Endothelial cell of umbilical vein (primary cell): Measurements from ENCODE around the gene SNAPC4. TPM values are rescaled to one million over a fixed set of nuclear protein-coding genes. Genes with fewer than 3 reads are reported as not detected.

Experiments used
- BruUV-seq: library from RNA; stranded (reverse); fragments of 400-500 nt; replicated peaks from 2 replicates; lab custom pipeline; 2021; lab: Mats Ljungman, UMichigan
- CTCF ChIA-PET: fragments of 300-600, 350-600 bp; sonication (Branson Sonifier 250); formaldehyde crosslinking; loops from one replicate; lab custom pipeline; 2021; ENCODE audit warnings: antibody characterized with exemption, inconsistent platforms; lab: Charles Lee
- POLR2A ChIA-PET: fragments of 300-600, 350-600 bp; sonication (Branson Sonifier 250); formaldehyde crosslinking; loops from one replicate; lab custom pipeline; 2021; ENCODE audit warnings: antibody characterized with exemption, inconsistent platforms; lab: Charles Lee
- DNase-seq: peaks from one replicate; pipeline ENCODE4 v3.0.0-alpha.2; 2011; ENCODE audit warnings: low read depth, low spot score
- FAIRE-seq: peaks from 2 replicates; lab custom pipeline; 2011; peaks lifted over from hg19 to GRCh38; lab: Jason Lieb, UNC
- H2AFZ ChIP-seq: 2 replicates; pipeline ENCODE4 v1.6.0; 2012; ENCODE audit warnings: low read depth, low read length, control low read depth, inconsistent platforms
- H3K27ac ChIP-seq: 2 replicates; pipeline ENCODE4 v1.5.1; 2011; ENCODE audit warnings: low read depth, mild to moderate bottlenecking, control low read depth, low read length, moderate library complexity; ENCODE audit not compliant: insufficient read depth
- H3K27me3 ChIP-seq, 2 experiments: 2 replicates each; pipeline versions ENCODE4 v1.6.0 to v1.6.1; 2011; ENCODE audit warnings: low read length in 2 of 2, mixed read lengths in 1 of 2; ENCODE audit not compliant: control insufficient read depth in 2 of 2, insufficient read depth in 2 of 2
- H3K36me3 ChIP-seq, 2 experiments: 2 replicates in 1 of 2; 3 replicates in 1 of 2; pipeline ENCODE4 v1.5.1; 2011; ENCODE audit warnings: low read length in 2 of 2, mild to moderate bottlenecking in 1 of 2, moderate library complexity in 1 of 2; ENCODE audit not compliant: control insufficient read depth in 2 of 2, insufficient read depth in 2 of 2; ENCODE audit errors: extremely low read depth in 1 of 2
- H3K4me1 ChIP-seq: 3 replicates; pipeline ENCODE4 v1.5.1; 2011; ENCODE audit warnings: mild to moderate bottlenecking, low read length; ENCODE audit not compliant: control insufficient read depth, insufficient read depth; ENCODE audit errors: extremely low read depth
- H3K4me2 ChIP-seq: 2 replicates; pipeline ENCODE4 v1.6.1; 2011; ENCODE audit warnings: low read length, control low read depth, mixed read lengths; ENCODE audit not compliant: insufficient read depth
- H3K4me3 ChIP-seq, 3 experiments: fragments of 200-600 bp in 1 of 3; sonication (generic), shearing (Covaris generic) in 1 of 3; replicated peaks in 1 of 3; 2 replicates each; pipeline ENCODE4 v1.5.1; 2011 to 2016; ENCODE audit warnings: control low read depth in 3 of 3, low read length in 3 of 3, mild to moderate bottlenecking in 2 of 3, inconsistent platforms in 1 of 3, low read depth in 1 of 3, moderate library complexity in 1 of 3; ENCODE audit not compliant: insufficient read depth in 1 of 3
- H3K79me2 ChIP-seq: 2 replicates; pipeline ENCODE4 v1.6.0; 2012; ENCODE audit warnings: low read length, inconsistent platforms; ENCODE audit not compliant: control insufficient read depth, insufficient read depth
- H3K9ac ChIP-seq: replicated peaks from 2 replicates; pipeline ENCODE3; 2011; ENCODE audit warnings: low read length, control low read depth; ENCODE audit not compliant: insufficient read depth; ENCODE audit errors: extremely low read depth
- H3K9me1 ChIP-seq: replicated peaks from 3 replicates; pipeline ENCODE4 v1.6.0; 2011; ENCODE audit warnings: mild to moderate bottlenecking, low read length; ENCODE audit not compliant: control insufficient read depth, insufficient read depth; ENCODE audit errors: extremely low read depth
- H3K9me3 ChIP-seq: replicated peaks from 2 replicates; pipeline ENCODE4 v1.5.1; 2012; ENCODE audit warnings: low read length, inconsistent platforms; ENCODE audit not compliant: control insufficient read depth, insufficient read depth
- H4K20me1 ChIP-seq: replicated peaks from 2 replicates; pipeline ENCODE3; 2011; ENCODE audit warnings: mild to moderate bottlenecking, low read length; ENCODE audit not compliant: control insufficient read depth, insufficient read depth; ENCODE audit errors: extremely low read depth
- EZH2 ChIP-seq: IDR thresholded peaks from 2 replicates; pipeline ENCODE4 v1.6.1; 2012; ENCODE audit warnings: borderline replicate concordance, low read depth, mild to moderate bottlenecking, moderate library complexity, low read length, inconsistent platforms; ENCODE audit not compliant: severe bottlenecking
- FOS ChIP-seq: IDR thresholded peaks from 2 replicates; pipeline ENCODE4 v1.6.1; 2011; ENCODE audit warnings: mild to moderate bottlenecking, low read length, moderate library complexity, borderline replicate concordance; ENCODE audit not compliant: insufficient read depth
- GATA2 ChIP-seq: IDR thresholded peaks from 2 replicates; pipeline ENCODE4 v1.7.0; 2011; ENCODE audit warnings: low read depth, mild to moderate bottlenecking, moderate library complexity, mixed read lengths, low read length; ENCODE audit not compliant: insufficient read length, insufficient read depth
- JUN ChIP-seq: IDR thresholded peaks from 2 replicates; pipeline ENCODE4 v1.6.1; 2011; ENCODE audit warnings: borderline replicate concordance, low read depth; ENCODE audit not compliant: insufficient read length, insufficient read depth
- MAX ChIP-seq: IDR thresholded peaks from 2 replicates; pipeline ENCODE4 v1.6.1; 2011; ENCODE audit not compliant: insufficient read depth, insufficient read length
- MYC ChIP-seq: IDR thresholded peaks from one replicate; pipeline ENCODE4 v1.6.1; 2011; ENCODE audit warnings: mild to moderate bottlenecking, low read depth, low read length
- POLR2A ChIP-seq: IDR thresholded peaks from 2 replicates; pipeline ENCODE4 v1.6.1; 2012; ENCODE audit warnings: low read depth, mild to moderate bottlenecking, control low read depth, low read length
- POLR2AphosphoS5 ChIP-seq: IDR thresholded peaks from 2 replicates; pipeline ENCODE4 v1.6.1; 2012; ENCODE audit warnings: low read depth, mild to moderate bottlenecking, control low read depth, low read length, moderate library complexity; ENCODE audit not compliant: insufficient read depth
- dilution Hi-C: fragments of 300-500 bp; cut with MboI; formaldehyde crosslinking; loops from one replicate; pipeline ENCODE4 v1.15.0; 2019; ENCODE audit warnings: low sequenced_read_pairs; ENCODE audit not compliant: extremely low pct_ligation_motif_present
- intact Hi-C: fragments of 100-400 bp; cut with micrococcal nuclease; formaldehyde crosslinking; loops from one replicate; pipeline ENCODE4 v1.10.0; 2022
- polyA plus RNA-seq, 4 experiments: library from polyadenylated mRNA; depleted of rRNA in 3 of 4; stranded (reverse) in 3 of 4; unstranded in 1 of 4; fragments of >200 nt; gene quantifications; 2 replicates each; pipeline versions ENCODE4 v1.2.1 to v1.2.3, GENCODE V29; 2011 to 2012; ENCODE audit warnings: missing spikeins in 1 of 4
- total RNA-seq: library from RNA; stranded (reverse); gene quantifications from 2 replicates; pipeline ENCODE4 v1.2.3, GENCODE V29; 2021
- TF ChIP-seq, protein P1 (sequence below), 2 donors: IDR thresholded peaks; 1 replicate in 1 of 2; 2 replicates in 1 of 2; pipeline ENCODE4 v1.5.1; 2011; ENCODE audit warnings: low read length in 2 of 2, mild to moderate bottlenecking in 2 of 2, moderate library complexity in 2 of 2, control low read depth in 1 of 2, inconsistent platforms in 1 of 2, low read depth in 1 of 2; ENCODE audit not compliant: insufficient read depth in 1 of 2; ENCODE audit errors: extremely low read depth in 1 of 2

The SNAPC4 gene
- total and polyA plus RNA-seq, 2 donors (not counting 3 experiments of a cell fraction or from before 2014, with no cell fraction given), result 6.7 to 17.5 TPM

- intact Hi-C loops (no loop called here), dilution Hi-C loops (no loop called here)
- BruUV-seq, result no TSS peak
- no peak overlapping the region for H3K4me2 ChIP-seq
- H3K4me1 ChIP-seq, result peaks cover 10% of the 10 kb centered on the region
- CTCF ChIA-PET, result interaction anchor here (1.0 to 1.7 kb wide), 2 partner anchors 29 to 83 kb away, joined by 3 to 9 read pairs; no protein-coding TSS in a partner anchor
- POLR2A ChIA-PET, result no interaction called here
- H4K20me1 ChIP-seq, result no peaks in the 10 kb centered on the region
- peaks cover 7 to 61% of the 10 kb centered on the region in 2 experiments for H3K36me3 ChIP-seq
- H3K4me3 ChIP-seq, result no peak overlapping the region
- H3K79me2 ChIP-seq, result peaks cover 22% of the 10 kb centered on the region
- H3K27ac ChIP-seq, result no peak overlapping the region
- H2AFZ ChIP-seq, result no peak overlapping the region
- FAIRE-seq, result no peak
- no peaks in the 10 kb centered on the region for H3K9me3 ChIP-seq
- no peak overlapping the region for H3K9ac ChIP-seq
- H3K27me3 ChIP-seq, result no peaks in the 10 kb centered on the region
- no peak for DNase-seq
- no peaks in the 10 kb centered on the region for H3K9me1 ChIP-seq
- no peak for TF ChIP-seq POLR2A
- no peak for TF ChIP-seq JUN
- TF ChIP-seq POLR2AphosphoS5, result no peak
- no peak for TF ChIP-seq GATA2
- no peak for TF ChIP-seq EZH2
- no peak for TF ChIP-seq MAX
- TF ChIP-seq, protein P1, sequence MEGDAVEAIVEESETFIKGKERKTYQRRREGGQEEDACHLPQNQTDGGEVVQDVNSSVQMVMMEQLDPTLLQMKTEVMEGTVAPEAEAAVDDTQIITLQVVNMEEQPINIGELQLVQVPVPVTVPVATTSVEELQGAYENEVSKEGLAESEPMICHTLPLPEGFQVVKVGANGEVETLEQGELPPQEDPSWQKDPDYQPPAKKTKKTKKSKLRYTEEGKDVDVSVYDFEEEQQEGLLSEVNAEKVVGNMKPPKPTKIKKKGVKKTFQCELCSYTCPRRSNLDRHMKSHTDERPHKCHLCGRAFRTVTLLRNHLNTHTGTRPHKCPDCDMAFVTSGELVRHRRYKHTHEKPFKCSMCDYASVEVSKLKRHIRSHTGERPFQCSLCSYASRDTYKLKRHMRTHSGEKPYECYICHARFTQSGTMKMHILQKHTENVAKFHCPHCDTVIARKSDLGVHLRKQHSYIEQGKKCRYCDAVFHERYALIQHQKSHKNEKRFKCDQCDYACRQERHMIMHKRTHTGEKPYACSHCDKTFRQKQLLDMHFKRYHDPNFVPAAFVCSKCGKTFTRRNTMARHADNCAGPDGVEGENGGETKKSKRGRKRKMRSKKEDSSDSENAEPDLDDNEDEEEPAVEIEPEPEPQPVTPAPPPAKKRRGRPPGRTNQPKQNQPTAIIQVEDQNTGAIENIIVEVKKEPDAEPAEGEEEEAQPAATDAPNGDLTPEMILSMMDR (IDR thresholded peaks at IDR 0.05; ENCODE audit: extremely low read depth in 1 of 2, insufficient read depth in 1 of 2, low read depth in 1 of 2, low read length in 2 of 2), result no peak
- no peak for TF ChIP-seq MYC
- TF ChIP-seq FOS, result no peak
Observed at GRCh38 chr9:136395345-136396218, 4.4 kb downstream of the SNAPC4 start.
